ENCODE results near the gene ANKRD2.

ANKRD2 gene

DNA sequence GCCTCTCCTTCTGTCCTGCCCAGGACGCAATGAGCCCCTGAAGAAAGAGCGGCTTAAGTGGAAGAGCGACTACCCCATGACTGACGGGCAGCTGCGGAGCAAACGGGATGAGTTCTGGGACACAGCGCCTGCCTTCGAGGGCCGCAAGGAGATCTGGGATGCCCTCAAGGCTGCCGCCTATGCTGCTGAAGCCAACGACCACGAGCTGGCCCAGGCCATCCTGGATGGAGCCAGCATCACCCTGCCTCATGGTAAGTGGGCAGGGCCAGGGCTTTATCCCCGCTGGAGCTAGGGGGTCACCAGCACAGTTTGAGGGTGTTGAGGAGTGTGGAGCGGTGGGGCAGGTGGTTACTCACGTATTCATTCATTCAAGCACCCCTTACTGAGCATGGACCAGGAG is 4.7 kb upstream of the ANKRD2 start (continued):
- TF ChIP-seq ZNF701 (tag by site-specific recombination; IDR thresholded peaks at IDR 0.05) = no peak
- TF ChIP-seq KLF1 (tag by site-specific recombination; IDR thresholded peaks at IDR 0.05) = no peak
- TF ChIP-seq, protein P1, sequence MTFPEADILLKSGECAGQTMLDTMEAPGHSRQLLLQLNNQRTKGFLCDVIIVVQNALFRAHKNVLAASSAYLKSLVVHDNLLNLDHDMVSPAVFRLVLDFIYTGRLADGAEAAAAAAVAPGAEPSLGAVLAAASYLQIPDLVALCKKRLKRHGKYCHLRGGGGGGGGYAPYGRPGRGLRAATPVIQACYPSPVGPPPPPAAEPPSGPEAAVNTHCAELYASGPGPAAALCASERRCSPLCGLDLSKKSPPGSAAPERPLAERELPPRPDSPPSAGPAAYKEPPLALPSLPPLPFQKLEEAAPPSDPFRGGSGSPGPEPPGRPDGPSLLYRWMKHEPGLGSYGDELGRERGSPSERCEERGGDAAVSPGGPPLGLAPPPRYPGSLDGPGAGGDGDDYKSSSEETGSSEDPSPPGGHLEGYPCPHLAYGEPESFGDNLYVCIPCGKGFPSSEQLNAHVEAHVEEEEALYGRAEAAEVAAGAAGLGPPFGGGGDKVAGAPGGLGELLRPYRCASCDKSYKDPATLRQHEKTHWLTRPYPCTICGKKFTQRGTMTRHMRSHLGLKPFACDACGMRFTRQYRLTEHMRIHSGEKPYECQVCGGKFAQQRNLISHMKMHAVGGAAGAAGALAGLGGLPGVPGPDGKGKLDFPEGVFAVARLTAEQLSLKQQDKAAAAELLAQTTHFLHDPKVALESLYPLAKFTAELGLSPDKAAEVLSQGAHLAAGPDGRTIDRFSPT (tag by site-specific recombination; IDR thresholded peaks at IDR 0.05) = no peak
- TF ChIP-seq HOXA7 (CRISPR knock-in tag; IDR thresholded peaks at IDR 0.05; ENCODE audit: borderline replicate concordance) = no peak
- TF ChIP-seq ZNF561 (tag by site-specific recombination; IDR thresholded peaks at IDR 0.05; ENCODE audit: borderline replicate concordance) = no peak
- no peak for TF ChIP-seq ZNF501 (tag by site-specific recombination; IDR thresholded peaks at IDR 0.05)
- TF ChIP-seq ZNF76 (tag by site-specific recombination; IDR thresholded peaks at IDR 0.05; ENCODE audit: borderline replicate concordance, low read depth) = no peak
- no peak for TF ChIP-seq ZNF23 (tag by site-specific recombination; IDR thresholded peaks at IDR 0.05; ENCODE audit: borderline replicate concordance)

DNA sequence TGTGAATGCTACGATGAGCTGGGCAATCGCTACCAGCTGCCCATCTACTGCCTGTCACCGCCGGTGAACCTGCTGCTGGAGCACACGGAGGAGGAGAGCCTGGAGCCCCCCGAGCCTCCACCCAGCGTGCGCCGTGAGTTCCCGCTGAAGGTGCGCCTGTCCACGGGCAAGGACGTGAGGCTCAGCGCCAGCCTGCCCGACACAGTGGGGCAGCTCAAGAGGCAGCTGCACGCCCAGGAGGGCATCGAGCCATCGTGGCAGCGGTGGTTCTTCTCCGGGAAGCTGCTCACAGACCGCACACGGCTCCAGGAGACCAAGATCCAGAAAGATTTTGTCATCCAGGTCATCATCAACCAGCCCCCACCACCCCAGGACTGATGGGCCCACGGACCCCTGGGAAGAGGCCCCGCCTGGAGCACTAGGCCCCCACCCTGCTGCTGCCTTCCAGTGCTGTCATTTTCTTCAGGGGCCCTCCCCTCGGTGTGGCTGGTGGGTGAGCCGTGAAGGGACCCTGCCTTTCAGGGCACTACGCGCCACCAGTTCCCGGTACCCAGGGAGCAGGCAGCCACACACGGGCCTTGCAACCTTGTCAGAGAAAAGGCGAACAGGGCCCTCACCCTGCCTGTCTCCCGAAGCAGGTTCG is 2.3 kb upstream of the ANKRD2 start:
- ChIA-PET POLR2A (no interaction called here), CTCF (interaction anchor here (0.6 to 2.4 kb wide), 3 partner anchors 42 to 445 kb away, joined by 3 to 7 read pairs (median 3); no protein-coding TSS in a partner anchor)
- Histone ChIP-seq H3K27ac (ENCODE audit: extremely low read depth, low read depth, low read length) (no peak overlapping the region), H3K36me3 (ENCODE audit: control insufficient read depth in 2 of 2, insufficient read depth in 1 of 2, low read length in 2 of 2) (peaks cover 0 to 12% of the 10 kb centered on the region in 2 experiments; a peak in 2 of 3 replicates), H3K9me3 (ENCODE audit: control insufficient read depth, insufficient read depth, low read depth, low read length) (no peaks in the 10 kb centered on the region), H3K4me3 (ENCODE audit: low read depth, low read length) (no peak overlapping the region), H3K4me1 (ENCODE audit: control insufficient read depth, insufficient read depth, low read length) (peaks cover 8% of the 10 kb centered on the region)
- TF ChIP-seq, protein P2, sequence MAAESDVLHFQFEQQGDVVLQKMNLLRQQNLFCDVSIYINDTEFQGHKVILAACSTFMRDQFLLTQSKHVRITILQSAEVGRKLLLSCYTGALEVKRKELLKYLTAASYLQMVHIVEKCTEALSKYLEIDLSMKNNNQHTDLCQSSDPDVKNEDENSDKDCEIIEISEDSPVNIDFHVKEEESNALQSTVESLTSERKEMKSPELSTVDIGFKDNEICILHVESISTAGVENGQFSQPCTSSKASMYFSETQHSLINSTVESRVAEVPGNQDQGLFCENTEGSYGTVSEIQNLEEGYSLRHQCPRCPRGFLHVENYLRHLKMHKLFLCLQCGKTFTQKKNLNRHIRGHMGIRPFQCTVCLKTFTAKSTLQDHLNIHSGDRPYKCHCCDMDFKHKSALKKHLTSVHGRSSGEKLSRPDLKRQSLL (tag by site-specific recombination; IDR thresholded peaks at IDR 0.05) = no peak
- no peak for TF ChIP-seq ZNF670 (tag by site-specific recombination; IDR thresholded peaks at IDR 0.05; ENCODE audit: low read depth)
- TF ChIP-seq REPIN1 (tag by site-specific recombination; IDR thresholded peaks at IDR 0.05; ENCODE audit: low read depth) = no peak
- no peak for TF ChIP-seq ZNF366 (tag by site-specific recombination; conservative IDR thresholded peaks at IDR 0.05)
- TF ChIP-seq ZSCAN30 (tag by site-specific recombination; IDR thresholded peaks at IDR 0.05) = no peak
- TF ChIP-seq ZSCAN16 (tag by site-specific recombination; IDR thresholded peaks at IDR 0.05) = no peak
- TF ChIP-seq GLIS1 (tag by site-specific recombination; IDR thresholded peaks at IDR 0.05) = no peak
- TF ChIP-seq ZBTB20 (tag by site-specific recombination; IDR thresholded peaks at IDR 0.05) = no peak
- no peak for TF ChIP-seq ZNF530 (tag by site-specific recombination; IDR thresholded peaks at IDR 0.05; ENCODE audit: low read depth)
- no peak for TF ChIP-seq ZNF776 (tag by site-specific recombination; IDR thresholded peaks at IDR 0.05; ENCODE audit: borderline replicate concordance)
- no peak for TF ChIP-seq ZNF596 (tag by site-specific recombination; IDR thresholded peaks at IDR 0.05)
- TF ChIP-seq ZNF785 (tag by site-specific recombination; IDR thresholded peaks at IDR 0.05) = no peak
- TF ChIP-seq ZNF654 (tag by site-specific recombination; IDR thresholded peaks at IDR 0.05; ENCODE audit: low read depth) = no peak
- TF ChIP-seq KLF1 (tag by site-specific recombination; IDR thresholded peaks at IDR 0.05) = no peak
